Measurements from ENCODE around the gene ZFP62.
A peak's percentile ranks its signal among the peaks of the same experiment; 100 is the strongest.

Gene ZFP62

DNA sequence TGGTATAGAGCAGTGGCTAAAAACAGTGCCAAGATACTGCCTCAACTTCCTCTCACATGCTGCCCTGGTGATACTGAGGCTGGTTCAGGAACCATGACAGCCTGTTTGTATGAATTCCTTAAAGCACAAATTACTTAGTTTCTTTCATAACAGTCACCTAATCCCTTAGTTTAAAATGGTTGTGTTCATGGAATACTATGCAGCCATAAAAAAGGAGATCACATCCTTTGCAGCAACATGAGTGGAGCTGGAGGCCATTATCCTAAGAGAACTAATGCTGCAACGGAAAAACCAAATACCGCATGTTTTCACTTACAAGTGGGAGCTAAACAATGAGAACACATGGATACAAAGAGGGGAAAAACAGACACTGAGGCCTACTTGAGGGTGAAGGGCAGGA, 21.8 kb downstream of the ZFP62 start:
- Histone ChIP-seq H3K9me2 (ENCODE audit: low read depth, low read length) (no peaks in the 10 kb centered on the region), H4K20me1 (ENCODE audit: insufficient read depth, low read length) (no peaks in the 10 kb centered on the region)
- TF ChIP-seq EZH2 (IDR thresholded peaks at IDR 0.05; ENCODE audit: borderline replicate concordance, low read length), result no peak
- TF ChIP-seq, protein P1, sequence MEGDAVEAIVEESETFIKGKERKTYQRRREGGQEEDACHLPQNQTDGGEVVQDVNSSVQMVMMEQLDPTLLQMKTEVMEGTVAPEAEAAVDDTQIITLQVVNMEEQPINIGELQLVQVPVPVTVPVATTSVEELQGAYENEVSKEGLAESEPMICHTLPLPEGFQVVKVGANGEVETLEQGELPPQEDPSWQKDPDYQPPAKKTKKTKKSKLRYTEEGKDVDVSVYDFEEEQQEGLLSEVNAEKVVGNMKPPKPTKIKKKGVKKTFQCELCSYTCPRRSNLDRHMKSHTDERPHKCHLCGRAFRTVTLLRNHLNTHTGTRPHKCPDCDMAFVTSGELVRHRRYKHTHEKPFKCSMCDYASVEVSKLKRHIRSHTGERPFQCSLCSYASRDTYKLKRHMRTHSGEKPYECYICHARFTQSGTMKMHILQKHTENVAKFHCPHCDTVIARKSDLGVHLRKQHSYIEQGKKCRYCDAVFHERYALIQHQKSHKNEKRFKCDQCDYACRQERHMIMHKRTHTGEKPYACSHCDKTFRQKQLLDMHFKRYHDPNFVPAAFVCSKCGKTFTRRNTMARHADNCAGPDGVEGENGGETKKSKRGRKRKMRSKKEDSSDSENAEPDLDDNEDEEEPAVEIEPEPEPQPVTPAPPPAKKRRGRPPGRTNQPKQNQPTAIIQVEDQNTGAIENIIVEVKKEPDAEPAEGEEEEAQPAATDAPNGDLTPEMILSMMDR (IDR thresholded peaks at IDR 0.05; ENCODE audit: low read length), result no peak

DNA sequence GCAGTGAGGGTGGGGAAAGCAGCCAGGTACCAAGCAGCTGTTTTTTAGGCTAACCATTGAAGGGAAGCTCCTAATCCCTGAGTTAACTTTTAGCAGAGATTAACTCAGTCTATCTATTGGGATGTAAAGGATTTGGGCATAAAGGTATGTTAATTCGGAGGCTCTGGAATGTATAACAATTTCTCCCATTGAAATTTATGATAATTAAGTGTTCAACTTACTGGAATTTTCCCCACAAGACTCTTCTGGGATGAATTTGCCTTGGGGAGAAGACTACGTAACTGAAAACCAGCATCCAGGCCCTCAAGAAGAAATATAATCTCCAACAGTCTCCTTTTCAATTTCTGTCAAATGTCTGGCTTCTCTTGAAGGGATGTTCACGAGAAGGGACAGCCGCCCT, 23.6 kb downstream of the ZFP62 start:
- Histone ChIP-seq H3K36me3 (ENCODE audit: insufficient read depth, low read length) (peaks cover 46% of the 10 kb centered on the region), H4K20me1 (ENCODE audit: insufficient read depth, low read length) (no peaks in the 10 kb centered on the region), H3K4me3 (ENCODE audit: low read depth, low read length, poor library complexity, severe bottlenecking) (no peak overlapping the region), H3K4me1 (ENCODE audit: insufficient read depth, low read length, severe bottlenecking) (peaks cover 9% of the 10 kb centered on the region), H3K27me3 (ENCODE audit: insufficient read depth, low read length) (no peaks in the 10 kb centered on the region), H3K9ac (ENCODE audit: low read length) (no peak overlapping the region), H2AFZ (ENCODE audit: low read length) (no peak overlapping the region), H3K79me2 (ENCODE audit: insufficient read depth, low read length) (0 out of 2 replicates have a peak, but pooled peaks cover under 1% of the 10 kb centered on the region), H3K27ac (ENCODE audit: low read depth, low read length, poor library complexity, severe bottlenecking) (no peak overlapping the region), H3F3A (ENCODE audit: insufficient read depth, low read length) (no peaks in the 10 kb centered on the region; the same call in 1 of the 2 replicates), H3K9me3 (ENCODE audit: low read length) (no peaks in the 10 kb centered on the region), H3K9me2 (ENCODE audit: low read depth, low read length) (no peaks in the 10 kb centered on the region), H3K4me2 (ENCODE audit: low read length) (no peak overlapping the region)
- no peak for TF ChIP-seq EZH2 (IDR thresholded peaks at IDR 0.05; ENCODE audit: borderline replicate concordance, low read length)
- TF ChIP-seq, protein P1 (IDR thresholded peaks at IDR 0.05; ENCODE audit: low read length), result no peak

More for the DNA sequence above, 21.8 kb downstream of the ZFP62 start:
- no peaks in the 10 kb centered on the region; the same call in 1 of the 2 replicates for H3F3A ChIP-seq (ENCODE audit: insufficient read depth, low read length)
- no peak overlapping the region for H3K9ac ChIP-seq (ENCODE audit: low read length)
- H3K79me2 ChIP-seq (ENCODE audit: insufficient read depth, low read length), result no peaks in the 10 kb centered on the region
- no peak overlapping the region for H3K4me3 ChIP-seq (ENCODE audit: low read depth, low read length, poor library complexity, severe bottlenecking)
- peaks cover 40% of the 10 kb centered on the region for H3K36me3 ChIP-seq (ENCODE audit: insufficient read depth, low read length)
- H3K4me2 ChIP-seq (ENCODE audit: low read length), result no peak overlapping the region
- H2AFZ ChIP-seq (ENCODE audit: low read length), result no peak overlapping the region
- H3K4me1 ChIP-seq (ENCODE audit: insufficient read depth, low read length, severe bottlenecking), result no peaks in the 10 kb centered on the region
- no peak overlapping the region for H3K27ac ChIP-seq (ENCODE audit: low read depth, low read length, poor library complexity, severe bottlenecking)
- no peaks in the 10 kb centered on the region for H3K27me3 ChIP-seq (ENCODE audit: insufficient read depth, low read length)
- no peaks in the 10 kb centered on the region for H3K9me3 ChIP-seq (ENCODE audit: low read length)

DNA sequence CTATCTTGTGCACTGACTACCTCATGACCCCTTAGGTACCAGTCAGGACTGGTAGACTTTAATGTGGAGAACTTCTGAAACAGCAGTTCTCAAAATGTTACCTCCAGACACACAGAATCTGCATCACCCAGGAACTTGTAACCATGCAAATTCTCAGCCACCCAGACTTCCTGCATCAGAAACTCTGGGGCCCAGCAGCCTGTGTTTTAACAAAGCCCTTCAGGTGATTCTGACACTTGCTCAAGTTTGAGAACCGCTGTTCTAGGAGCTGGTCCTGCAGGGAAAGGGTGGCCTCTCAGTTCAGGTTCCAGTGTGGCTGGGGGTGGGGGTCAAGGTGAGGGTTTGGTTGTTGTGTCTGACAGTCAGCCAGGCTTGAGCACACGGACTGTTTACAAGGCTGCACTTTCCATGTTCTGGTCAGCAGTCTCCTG, 28.4 kb downstream of the ZFP62 start:
- H2AFZ ChIP-seq (ENCODE audit: low read length), result no peak overlapping the region
- TF ChIP-seq EZH2 (IDR thresholded peaks at IDR 0.05; ENCODE audit: borderline replicate concordance, low read length), result no peak
- TF ChIP-seq, protein P1 (IDR thresholded peaks at IDR 0.05; ENCODE audit: low read length), result no peak
- peaks cover 51% of the 10 kb centered on the region for H3K36me3 ChIP-seq (ENCODE audit: insufficient read depth, low read length)
- no peaks in the 10 kb centered on the region for H3K9me2 ChIP-seq (ENCODE audit: low read depth, low read length)
- no peaks in the 10 kb centered on the region for H3K9me3 ChIP-seq (ENCODE audit: low read length)
- H3K79me2 ChIP-seq (ENCODE audit: insufficient read depth, low read length), result 0 out of 2 replicates have a peak, but pooled peaks cover 7% of the 10 kb centered on the region
- H3K4me2 ChIP-seq (ENCODE audit: low read length), result peak overlapping the region; percentile 83
- no peaks in the 10 kb centered on the region for H3F3A ChIP-seq (ENCODE audit: insufficient read depth, low read length)
- no peaks in the 10 kb centered on the region for H4K20me1 ChIP-seq (ENCODE audit: insufficient read depth, low read length)
- peaks cover 30% of the 10 kb centered on the region for H3K4me1 ChIP-seq (ENCODE audit: insufficient read depth, low read length, severe bottlenecking)
- H3K27ac ChIP-seq (ENCODE audit: low read depth, low read length, poor library complexity, severe bottlenecking), result peak overlapping the region; percentile 89
- no peaks in the 10 kb centered on the region for H3K27me3 ChIP-seq (ENCODE audit: insufficient read depth, low read length)
- H3K4me3 ChIP-seq (ENCODE audit: low read depth, low read length, poor library complexity, severe bottlenecking), result peak overlapping the region; percentile 70
- H3K9ac ChIP-seq (ENCODE audit: low read length), result peak overlapping the region; percentile 83

Measured in OCI-LY1 (cell line).